HG03432 (cell line): ENCODE data around the gene STXBP5L.
"Not testable (repeated sequence)": the region's sequence is repeated elsewhere in the genome, so short reads cannot be mapped to it uniquely, and the experiment has no call there.

ENCODE experiments used
- ATAC-seq: cut with Tn5 transposase; IDR thresholded peaks from one replicate; pipeline ENCODE4 v1.9.1; 2021; ENCODE audit warnings: mild to moderate bottlenecking, moderate library complexity; ENCODE audit not compliant: unreplicated experiment

The STXBP5L gene

DNA sequence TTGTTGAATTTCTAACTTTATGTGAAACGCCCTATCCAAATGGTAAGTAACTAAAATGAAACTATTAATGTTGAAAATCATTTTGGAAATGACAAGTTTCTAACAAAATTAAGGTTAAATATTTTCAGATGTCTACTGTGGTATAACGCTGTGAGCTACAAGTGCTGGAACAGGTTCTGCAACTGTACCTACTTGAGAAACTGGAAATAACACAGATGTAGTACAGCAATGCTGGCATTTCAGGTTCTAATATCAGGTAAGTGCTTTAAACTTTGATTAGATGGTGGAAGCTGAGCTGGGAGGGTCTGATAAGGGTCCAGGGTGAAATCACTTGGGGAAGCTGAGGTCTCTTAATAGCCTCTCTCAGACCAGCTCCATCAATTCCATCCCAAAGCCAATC lies 315.1 kb downstream of the STXBP5L start:
- ATAC-seq: no peak

DNA sequence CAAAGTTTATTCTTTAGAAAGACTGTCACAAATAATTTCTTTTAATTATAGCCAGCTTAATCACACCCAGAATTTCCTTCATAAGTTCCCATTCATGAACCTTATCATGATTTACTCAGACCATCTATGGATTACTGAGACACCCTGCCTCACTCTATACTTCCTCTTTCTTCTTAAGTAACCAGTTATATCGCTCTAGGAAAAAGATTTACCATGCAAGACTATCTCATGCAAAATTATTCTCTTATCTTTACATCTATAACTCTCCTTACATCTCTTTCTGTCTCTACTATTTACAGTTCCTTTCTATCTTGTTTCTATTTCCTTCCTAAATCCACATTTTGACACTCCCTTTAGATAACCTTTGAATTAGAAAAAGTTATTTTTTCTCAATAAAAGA lies 321.0 kb downstream of the STXBP5L start:
- no peak for ATAC-seq

DNA sequence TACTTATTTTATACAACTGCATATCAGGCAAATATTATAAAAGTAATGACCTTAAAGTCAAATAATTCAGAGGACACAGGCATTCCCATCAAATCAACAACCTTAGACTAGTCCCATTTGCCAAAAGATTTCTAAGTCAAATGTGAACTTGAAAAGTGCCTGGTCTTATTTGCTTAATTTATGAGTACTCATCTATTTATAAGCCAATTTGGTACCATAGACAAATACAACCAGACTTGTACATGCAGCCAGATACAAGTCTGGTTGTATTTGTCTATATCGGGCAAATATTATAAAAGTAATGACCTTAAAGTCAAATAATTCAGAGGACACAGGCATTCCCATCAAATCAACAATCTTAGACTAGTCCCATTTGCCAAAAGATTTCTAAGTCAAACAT lies 322.2 kb downstream of the STXBP5L start:
- ATAC-seq: not testable (repeated sequence)

DNA sequence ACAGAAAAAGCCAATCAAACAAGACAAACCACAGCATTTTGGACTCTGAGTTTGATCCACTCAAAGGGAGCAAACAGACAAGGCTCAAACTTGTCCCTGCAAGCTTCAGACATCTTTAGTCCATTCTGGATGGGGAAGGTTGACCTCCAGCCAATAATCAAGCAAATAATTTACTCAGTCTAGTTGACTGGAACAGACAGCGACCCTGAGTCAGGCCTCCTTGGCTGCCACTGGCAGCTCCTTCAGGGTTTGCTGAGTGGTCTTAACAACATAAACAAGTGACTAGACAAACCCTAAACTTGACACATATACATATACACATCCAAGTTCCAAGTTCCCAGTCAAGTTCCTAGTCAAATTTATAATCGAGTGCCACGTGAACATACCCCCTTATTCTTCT lies 323.9 kb downstream of the STXBP5L start:
- no peak for ATAC-seq

DNA sequence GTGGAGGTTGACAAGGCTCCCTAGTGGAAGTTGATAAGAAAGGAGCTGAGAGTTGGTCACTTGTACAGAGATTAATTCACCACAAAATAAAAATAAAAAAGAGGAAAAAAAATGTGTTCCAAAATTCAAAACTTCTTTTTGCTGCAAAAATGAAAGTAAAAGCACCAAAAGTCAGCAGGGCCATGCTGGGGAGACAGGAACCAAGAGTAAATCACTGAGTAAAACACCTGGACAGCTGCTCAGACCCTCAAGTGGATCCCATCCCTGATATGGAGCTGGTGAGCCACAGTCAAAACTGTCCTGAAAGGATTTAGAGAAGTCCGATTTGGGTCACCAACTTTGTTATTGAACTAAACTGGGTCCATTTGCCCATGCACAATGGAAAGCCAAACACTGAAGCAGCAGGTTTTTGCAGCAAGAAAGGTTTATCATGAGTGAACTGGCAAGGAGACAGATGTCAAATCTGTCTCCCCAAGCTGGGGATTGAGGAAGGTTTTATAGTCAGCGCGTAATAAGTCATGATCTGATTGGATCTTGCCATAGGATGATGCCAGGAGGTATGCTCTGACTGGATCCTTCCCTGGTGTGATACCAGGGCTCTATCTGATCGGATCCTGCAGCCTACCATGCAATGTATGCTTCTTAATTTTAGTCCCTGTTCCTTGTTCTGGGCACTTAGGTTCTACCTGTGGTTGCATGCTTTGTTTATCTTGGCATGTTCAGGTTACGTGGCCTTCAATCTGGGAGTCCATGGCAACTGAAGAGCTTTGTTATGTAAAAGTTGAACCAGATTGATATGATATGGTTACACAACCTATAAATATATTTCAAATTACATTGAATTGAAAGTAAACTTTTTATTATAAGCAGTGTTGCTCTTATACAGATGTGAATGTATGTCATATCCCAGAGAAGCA lies 324.6 kb downstream of the STXBP5L start:
- peak; percentile 53 for ATAC-seq

DNA sequence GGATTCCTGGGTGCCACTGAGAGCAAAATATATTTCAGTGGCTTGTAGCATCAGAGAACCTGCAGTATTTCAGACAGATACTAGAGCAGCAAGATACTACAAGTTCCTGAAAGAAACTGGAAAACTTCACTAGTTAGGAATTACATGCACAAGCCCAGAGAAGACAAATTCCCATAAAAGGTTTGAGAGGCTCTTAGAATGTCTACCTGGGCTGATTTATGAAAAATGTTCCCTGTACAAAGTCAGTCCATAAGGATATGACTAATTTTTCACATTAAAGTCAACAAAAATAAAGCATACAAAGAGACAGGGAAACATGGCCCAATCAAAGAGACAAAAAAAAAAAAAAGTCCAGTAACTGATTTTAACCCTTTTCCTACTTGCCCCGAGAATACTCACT lies 335.2 kb downstream of the STXBP5L start:
- no peak for ATAC-seq

DNA sequence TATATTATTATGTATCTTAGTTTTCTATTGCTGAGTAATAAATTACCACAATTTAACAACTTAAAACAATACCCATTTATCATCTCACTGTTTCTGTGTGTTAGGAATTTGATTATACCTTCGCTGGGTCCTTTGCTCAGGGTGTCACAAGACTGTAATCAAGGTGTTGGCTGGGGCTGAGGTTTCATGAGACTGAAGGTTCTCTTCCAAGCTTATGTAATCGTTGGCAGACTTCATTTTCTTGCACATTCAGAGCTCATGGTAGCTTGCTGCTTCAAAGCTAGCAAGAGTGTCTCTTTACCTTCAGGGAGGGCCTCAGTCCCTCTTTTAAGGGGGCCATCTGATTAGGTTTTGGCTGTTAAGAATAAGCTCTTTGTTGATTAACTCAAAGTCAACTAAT lies 344.7 kb downstream of the STXBP5L start:
- ATAC-seq: no peak

DNA sequence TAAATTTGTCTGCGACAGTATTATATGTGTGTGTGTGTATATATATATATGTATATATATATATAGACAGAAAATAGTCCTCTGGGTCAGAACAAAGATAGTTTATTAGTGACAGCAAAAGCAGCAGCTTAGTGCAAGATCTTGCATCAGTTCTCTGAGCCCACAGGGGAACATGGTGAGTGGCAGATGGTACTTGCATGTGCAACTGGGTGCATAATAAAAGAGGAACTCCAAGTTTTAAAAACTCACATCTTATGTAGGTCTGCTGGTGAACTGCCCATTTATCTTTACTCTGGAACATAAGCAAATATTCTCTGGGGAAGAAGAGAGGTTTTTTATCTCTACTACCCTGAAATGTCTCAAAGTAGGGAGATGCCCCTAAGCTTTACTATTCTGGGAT lies 361.4 kb downstream of the STXBP5L start:
- no peak for ATAC-seq

DNA sequence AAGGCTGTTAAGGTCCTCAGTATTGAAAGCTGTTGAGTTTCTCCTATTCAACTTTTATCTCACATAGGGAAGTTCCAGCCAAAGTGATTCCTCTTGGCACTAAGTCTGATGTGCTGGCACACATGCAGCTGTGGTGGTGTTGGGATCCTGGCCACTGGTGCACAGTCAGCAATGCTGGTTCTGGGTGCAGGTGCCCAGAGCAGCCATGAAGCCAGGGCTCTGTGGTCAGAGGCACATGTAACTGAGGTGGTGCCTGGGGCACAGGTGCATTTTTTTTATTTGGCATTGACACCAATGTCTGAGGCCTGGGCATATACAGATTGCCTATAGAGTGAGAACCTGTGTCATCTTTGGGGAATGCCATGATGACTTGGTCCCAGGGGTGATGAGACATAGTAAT lies 366.4 kb downstream of the STXBP5L start:
- ATAC-seq: no peak

DNA sequence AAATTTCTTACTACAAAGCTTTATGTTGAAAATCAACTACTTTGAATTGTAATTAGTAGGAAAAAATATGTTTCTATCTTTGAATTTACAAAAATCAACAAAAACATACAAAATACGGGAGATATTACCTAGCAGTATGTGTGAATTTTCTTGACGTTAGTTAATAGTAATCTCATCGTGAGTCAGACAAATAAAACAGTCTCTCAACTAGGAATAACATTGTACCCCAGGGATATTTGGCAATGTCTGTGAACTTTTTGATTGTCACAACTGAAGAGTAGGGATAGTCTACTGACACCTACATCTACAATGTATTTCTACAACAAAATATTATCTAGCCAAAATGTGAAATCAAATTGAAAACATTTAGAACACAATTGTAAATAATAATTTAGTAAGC lies 387.4 kb downstream of the STXBP5L start:
- ATAC-seq: no peak

DNA sequence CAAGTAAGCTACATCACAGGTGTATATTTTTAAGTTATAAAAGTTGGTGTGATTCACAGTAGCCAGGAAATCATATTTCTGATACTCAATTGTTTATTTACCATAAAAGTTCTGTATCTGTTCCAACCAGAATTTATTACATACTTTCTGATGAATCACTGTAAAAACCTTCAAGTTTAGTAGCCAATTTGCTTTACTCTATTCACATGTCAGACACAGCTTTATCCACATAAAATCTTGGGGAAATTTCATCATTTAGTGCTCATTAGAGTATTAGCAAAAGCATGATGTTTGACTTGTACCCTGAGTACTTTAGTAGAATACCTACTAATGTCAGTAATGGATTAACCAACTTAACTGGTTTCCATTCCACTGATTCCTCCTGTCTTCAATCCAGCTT lies 388.0 kb downstream of the STXBP5L start:
- no peak for ATAC-seq

DNA sequence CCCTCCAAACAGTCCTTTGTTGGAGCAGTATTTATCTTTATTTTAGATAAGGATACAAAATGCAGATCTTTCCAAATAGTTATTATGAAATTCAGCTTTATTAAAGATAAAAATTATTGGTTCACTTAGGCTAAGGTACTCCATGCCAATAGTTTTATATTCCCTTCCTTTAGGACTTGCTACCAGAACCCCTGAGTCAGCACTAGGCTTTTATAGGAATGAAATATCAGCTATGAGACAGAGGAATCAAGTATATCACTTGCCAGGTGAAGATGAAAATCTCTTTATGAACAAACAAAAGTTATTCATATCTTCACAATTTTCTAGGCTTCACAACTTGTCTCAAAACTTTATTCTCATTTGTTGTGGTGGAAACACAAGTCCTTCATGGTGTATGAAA lies 416.3 kb downstream of the STXBP5L start:
- ATAC-seq: no peak

DNA sequence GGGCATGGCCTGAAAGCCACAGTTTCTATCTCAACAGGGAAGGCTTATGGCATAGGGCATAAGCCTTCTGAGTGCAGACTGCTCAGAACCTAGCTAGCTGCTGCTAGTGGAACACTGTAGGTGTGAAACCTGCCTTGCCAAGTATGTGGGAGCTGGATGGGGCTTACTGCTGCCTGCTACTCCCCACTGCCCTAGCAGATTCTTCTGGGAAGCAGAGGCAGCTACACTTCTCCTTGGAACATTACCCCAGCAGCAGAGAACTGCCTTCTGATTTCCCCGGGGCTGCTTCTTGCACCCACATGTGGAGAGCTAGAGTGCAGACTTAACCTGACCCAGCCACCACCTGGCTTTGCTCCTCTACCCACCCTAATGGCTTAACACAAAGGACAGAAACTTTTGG lies 422.1 kb downstream of the STXBP5L start:
- no peak for ATAC-seq

DNA sequence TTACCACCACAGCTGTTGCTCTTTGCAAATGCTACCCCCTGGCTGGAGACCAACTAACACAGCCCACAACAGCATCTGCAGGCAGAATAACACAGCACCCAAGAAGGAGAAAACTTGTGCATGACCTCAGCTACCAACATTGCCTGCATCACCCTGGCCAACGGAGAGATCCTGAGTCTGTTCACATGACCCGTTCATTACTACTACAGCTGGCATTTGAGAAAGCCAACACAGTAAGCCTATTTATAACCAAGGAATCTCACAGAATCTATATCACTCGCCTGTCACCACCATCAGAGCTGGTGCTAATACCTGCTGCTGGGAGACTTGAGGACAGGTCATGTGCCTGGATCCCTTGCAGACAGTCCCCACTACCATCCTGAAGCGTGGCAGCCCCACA lies 422.6 kb downstream of the STXBP5L start:
- no peak for ATAC-seq

DNA sequence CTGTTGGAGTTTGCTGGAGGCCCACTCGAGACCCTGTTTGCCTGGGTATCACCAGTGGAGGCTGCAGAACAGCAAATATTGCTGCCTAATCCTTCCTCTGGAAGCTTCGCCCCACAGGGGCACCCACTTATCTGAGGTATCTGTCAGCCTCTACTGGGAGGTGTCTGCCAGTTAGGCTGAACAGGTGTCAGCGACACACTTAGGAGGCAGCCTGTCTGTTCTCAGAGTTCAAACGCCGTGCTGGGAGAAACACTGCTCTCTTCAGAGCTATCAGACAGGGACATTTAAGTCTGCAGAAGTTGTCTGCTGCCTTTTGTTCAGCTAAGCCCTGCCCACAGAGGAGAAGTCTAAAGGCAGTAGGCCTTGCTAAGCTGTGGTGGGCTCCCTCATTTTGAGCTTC lies 448.0 kb downstream of the STXBP5L start:
- ATAC-seq: not testable (repeated sequence)

DNA sequence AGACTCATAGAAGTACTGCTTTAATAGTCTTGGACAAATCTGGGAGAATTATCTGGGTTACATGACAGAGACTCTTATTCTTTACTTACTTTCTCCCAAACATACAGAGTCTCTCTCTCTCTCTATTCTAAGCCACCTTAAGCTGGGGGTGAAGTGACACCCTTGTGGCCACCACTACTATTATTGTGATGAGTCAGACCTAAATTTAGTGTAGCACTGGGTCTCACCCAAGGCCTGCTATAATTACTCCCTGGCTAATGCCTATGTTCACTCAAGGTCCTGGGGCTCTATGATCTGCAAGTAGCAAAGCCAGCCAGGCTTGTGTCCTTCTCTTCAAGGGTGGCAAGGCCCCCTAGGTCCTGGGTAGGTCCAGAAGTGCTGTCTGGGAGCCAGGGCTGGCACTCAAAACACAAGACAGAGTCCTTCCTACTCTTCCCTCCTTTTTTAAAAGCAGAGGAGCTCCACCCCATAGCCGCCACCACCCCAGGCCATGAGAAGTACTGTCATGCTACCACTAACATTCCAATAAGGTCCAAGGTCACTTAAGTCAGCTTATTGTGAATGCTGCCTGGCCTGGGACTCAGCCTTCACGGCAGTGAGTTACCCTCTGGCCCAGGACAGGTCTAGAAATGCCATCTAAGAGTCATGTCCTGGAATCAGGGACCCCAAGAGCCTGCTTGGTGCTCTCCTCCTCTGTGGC lies 454.2 kb downstream of the STXBP5L start:
- ATAC-seq: no peak

DNA sequence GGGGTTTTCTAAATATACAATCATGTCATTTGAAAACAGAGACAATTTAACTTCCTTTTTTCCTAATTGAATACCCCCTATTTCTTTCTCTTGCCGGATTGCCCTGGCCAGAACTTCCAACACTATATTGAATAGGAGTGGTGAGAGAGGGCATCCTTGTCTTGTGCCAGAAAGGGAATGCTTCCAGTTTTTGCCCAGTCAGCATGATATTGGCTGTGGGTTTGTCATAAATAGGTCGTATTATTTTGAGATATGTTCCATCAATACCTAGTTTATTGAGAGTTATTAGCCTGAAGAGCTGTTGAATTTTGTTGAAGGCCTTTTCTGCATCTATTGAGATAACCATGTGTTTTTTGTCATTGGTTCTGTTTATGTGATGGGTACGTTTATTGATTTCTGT lies 480.3 kb downstream of the STXBP5L start:
- not testable (repeated sequence) for ATAC-seq

DNA sequence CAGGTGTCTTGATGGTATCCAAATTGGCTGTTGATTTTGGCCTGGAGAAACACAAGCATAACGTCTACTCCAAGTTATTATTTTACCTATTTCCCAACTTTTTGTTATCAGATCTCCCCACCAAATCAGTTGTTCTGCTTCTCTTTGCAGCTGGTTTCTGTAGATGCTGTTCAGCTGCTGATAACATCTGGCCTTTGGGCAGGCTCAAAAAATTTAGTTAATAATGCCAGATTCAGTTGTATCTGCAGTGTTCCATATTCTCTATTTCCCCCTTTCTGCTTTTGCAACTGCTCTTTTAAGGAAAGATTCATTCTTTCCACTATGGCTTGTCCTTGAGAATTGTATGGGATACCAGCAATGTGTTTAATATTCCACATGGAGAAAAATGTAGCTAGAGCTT lies 488.0 kb downstream of the STXBP5L start:
- not testable (repeated sequence) for ATAC-seq

DNA sequence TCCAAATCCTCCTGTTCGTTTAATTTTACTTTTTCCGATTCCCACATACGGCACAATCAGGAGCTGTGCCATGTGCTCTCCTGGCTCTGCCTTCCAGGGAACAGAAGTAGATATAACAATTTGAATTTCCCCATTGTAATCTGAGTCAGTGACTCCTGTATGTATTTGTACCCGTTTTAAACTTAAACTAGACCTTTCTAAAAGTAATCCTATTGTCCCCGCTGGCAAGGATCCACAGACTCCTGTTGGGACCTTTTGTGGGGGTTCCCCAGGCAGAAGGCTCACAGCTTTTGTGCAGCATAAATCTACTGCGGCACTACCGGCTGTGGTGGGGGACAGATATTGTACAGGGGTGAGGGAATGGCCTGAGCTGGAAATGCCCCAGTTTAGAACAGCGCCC lies 490.0 kb downstream of the STXBP5L start:
- not testable (repeated sequence) for ATAC-seq

DNA sequence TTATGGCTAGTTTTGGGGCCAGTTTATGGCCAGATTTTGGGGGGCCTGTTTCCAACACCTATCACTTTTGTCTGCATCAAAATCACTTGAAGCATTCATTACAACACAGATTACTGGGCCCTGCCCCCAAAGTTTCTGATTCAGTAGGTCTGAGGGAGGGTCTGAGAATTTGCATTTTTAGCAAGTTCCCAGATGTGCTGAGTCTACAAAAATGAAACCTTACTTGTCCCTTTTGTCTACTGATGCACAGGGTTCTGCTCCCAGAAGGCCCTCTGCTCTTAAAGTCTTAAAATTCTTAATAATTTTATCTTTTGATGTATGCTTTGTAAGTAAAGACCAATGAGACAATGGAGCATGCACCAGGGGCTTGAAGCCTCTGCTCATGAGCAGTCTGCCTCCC lies 491.8 kb downstream of the STXBP5L start:
- ATAC-seq: no peak

DNA sequence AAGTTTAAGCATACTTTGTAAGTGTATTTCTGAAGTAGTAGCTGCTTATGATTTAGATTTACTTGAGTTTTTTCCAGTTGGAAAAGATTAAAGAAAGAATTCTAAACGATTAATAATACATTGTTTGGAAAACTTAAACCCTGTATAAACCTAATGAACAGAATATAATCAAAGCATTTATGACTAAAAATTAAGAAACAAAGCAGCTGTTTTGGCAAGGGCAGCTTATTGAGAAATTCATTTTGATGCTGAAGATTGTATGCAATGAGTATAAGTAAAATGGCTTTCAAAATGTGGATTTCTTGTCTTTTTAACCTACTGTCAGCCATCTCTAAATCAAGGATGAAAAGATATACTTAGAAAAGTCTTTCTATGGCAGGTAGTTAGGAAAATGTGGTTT lies 497.6 kb downstream of the STXBP5L start:
- no peak for ATAC-seq

DNA sequence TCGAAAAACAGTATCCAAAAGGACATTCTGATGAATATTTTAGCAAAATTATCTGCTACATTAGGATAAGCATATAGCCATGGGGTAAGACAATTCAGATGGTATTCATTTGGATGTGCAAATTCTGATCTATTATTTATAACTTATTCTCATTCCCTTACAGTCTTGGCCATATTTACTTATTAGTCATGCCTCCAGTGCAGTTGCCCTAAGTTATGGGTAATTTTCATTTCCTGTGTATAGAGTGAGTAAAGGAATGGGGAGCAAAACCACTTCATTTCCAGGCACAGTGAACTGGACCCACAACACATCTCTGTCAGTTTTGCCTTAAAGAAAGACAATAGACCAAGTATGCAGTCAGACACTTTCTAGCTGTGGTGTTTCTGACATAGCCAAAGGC lies 503.5 kb downstream of the STXBP5L start:
- ATAC-seq: no peak
